A549 (cell line): ENCODE measurements around the gene IQCF2. TPM values are rescaled to one million over a fixed set of nuclear protein-coding genes. Genes with fewer than 3 reads are reported as not detected.
"Not testable (repeated sequence)": the region's sequence is repeated elsewhere in the genome, so short reads cannot be mapped to it uniquely, and the experiment has no call there.

ENCODE experiments used
- ATAC-seq, 2 experiments: fragments of 200-7000 bp in 1 of 2; fragments of >200 bp in 1 of 2; cut with Nextera tagmentation in 1 of 2; cut with Tn5 transposase in 1 of 2; 3 replicates each; pipeline versions ENCODE4 v1.8.0 to v1.9.1; 2018 to 2020; ENCODE audit warnings: mild to moderate bottlenecking in 1 of 2, moderate library complexity in 1 of 2
- CTCF ChIA-PET: fragments of 300-600 bp; sonication (Branson Sonifier 250); formaldehyde crosslinking; extraction: SDS; loops from one replicate; lab custom pipeline; 2021; ENCODE audit warnings: antibody characterized with exemption, inconsistent platforms; lab: Yijun Ruan, JAX
- POLR2A ChIA-PET: fragments of 350-600 bp; formaldehyde crosslinking; extraction: SDS; loops from one replicate; lab custom pipeline; 2021; ENCODE audit warnings: antibody characterized with exemption, inconsistent platforms; lab: Yijun Ruan, JAX
- DNase-seq, 2 experiments: peaks; one replicate each; pipeline versions ENCODE4 v3.0.0 to v3.0.0-alpha.2; 2011 to 2016; ENCODE audit warnings: low read depth in 1 of 2, low spot score in 1 of 2
- FAIRE-seq: peaks from 2 replicates; lab custom pipeline; 2011; peaks lifted over from hg19 to GRCh38; lab: Jason Lieb, UNC
- H3K27ac ChIP-seq, 2 experiments: fragments of >200 bp; sonication (Bioruptor Twin); formaldehyde crosslinking; 3 replicates each; pipeline ENCODE4 v1.5.1; 2016 to 2017
- H3K4me1 ChIP-seq: fragments of >200 bp; sonication (Bioruptor Twin); formaldehyde crosslinking; 3 replicates; pipeline ENCODE4 v1.6.1; 2016
- H3K4me2 ChIP-seq: fragments of >200 bp; sonication (Bioruptor Twin); formaldehyde crosslinking; 3 replicates; pipeline ENCODE4 v1.6.1; 2016
- H3K4me3 ChIP-seq: fragments of >200 bp; sonication (Bioruptor Twin); formaldehyde crosslinking; 3 replicates; pipeline ENCODE4 v1.5.1; 2016
- H3K9me3 ChIP-seq: fragments of >200 bp; sonication (Bioruptor Twin); formaldehyde crosslinking; 3 replicates; pipeline ENCODE4 v1.6.1; 2016
- CBX2 ChIP-seq: fragments of 200-600 bp; sonication (generic); IDR thresholded peaks from 2 replicates; pipeline ENCODE4 v1.6.1; 2016; ENCODE audit warnings: low read depth, mild to moderate bottlenecking, borderline replicate concordance
- CBX8 ChIP-seq: fragments of 200-600 bp; sonication (generic); IDR thresholded peaks from 2 replicates; pipeline ENCODE4 v1.6.1; 2016
- EHF ChIP-seq: fragments of 250-450 bp; sonication (Bioruptor Pico); IDR thresholded peaks from 2 replicates; pipeline ENCODE4 v1.5.0; 2020; ENCODE audit warnings: mild to moderate bottlenecking
- EHMT2 ChIP-seq: fragments of 200-600 bp; sonication (generic); IDR thresholded peaks from 2 replicates; pipeline ENCODE4 v1.6.1; 2016; ENCODE audit warnings: antibody characterized with exemption, low read depth, mild to moderate bottlenecking, moderate library complexity
- FOSL2 ChIP-seq, 2 experiments: fragments of 450-650 bp in 1 of 2; fragments of >200 bp in 1 of 2; sonication (Bioruptor Twin) in 1 of 2; formaldehyde crosslinking; IDR thresholded peaks; 2 replicates each; pipeline versions ENCODE4 v1.5.0 to v1.6.1; 2016 to 2020; ENCODE audit warnings: mild to moderate bottlenecking in 1 of 2, moderate library complexity in 1 of 2
- GATA3 ChIP-seq: IDR thresholded peaks from 2 replicates; pipeline ENCODE4 v1.6.1; 2012; ENCODE audit warnings: borderline replicate concordance
- HOXA7 ChIP-seq: fragments of 250-450 bp; sonication (Bioruptor Pico); IDR thresholded peaks from 2 replicates; pipeline ENCODE4 v1.5.0; 2020; ENCODE audit warnings: mild to moderate bottlenecking, moderate library complexity
- HOXB13 ChIP-seq: fragments of 250-450 bp; sonication (Bioruptor Pico); IDR thresholded peaks from 2 replicates; pipeline ENCODE4 v1.5.0; 2020; ENCODE audit warnings: low read depth, mild to moderate bottlenecking, moderate library complexity
- HOXB5 ChIP-seq: fragments of 250-450 bp; sonication (Bioruptor Pico); IDR thresholded peaks from 2 replicates; pipeline ENCODE4 v1.5.0; 2020; ENCODE audit warnings: mild to moderate bottlenecking, moderate library complexity
- JUN ChIP-seq, 2 experiments: fragments of >200 bp; sonication (Bioruptor Twin); formaldehyde crosslinking; IDR thresholded peaks; 2 replicates in 1 of 2; 3 replicates in 1 of 2; pipeline ENCODE4 v1.6.1; 2016 to 2017
- MAZ ChIP-seq: fragments of 150-350 bp; IDR thresholded peaks from 2 replicates; pipeline ENCODE4 v1.6.1; 2014; ENCODE audit warnings: antibody characterized with exemption, low read depth, low read length, borderline replicate concordance
- NFE2L2 ChIP-seq: fragments of 150-350 bp; conservative IDR thresholded peaks from 2 replicates; pipeline ENCODE4 v1.6.1; 2014; ENCODE audit warnings: low read length
- NPAS2 ChIP-seq: fragments of 250-450 bp; sonication (Bioruptor Pico); IDR thresholded peaks from 2 replicates; pipeline ENCODE4 v1.8.0; 2022; ENCODE audit warnings: mild to moderate bottlenecking, moderate library complexity, borderline replicate concordance
- NR3C1 ChIP-seq: fragments of >200 bp; sonication (Bioruptor Twin); formaldehyde crosslinking; IDR thresholded peaks from 3 replicates; pipeline ENCODE4 v1.6.1; 2017
- POLR2AphosphoS2 ChIP-seq: conservative IDR thresholded peaks from 2 replicates; pipeline ENCODE4 v1.6.1; 2012; ENCODE audit warnings: low read length, improper control_type of control experiment, inconsistent platforms
- RARB ChIP-seq: fragments of 250-450 bp; sonication (Bioruptor Pico); IDR thresholded peaks from 2 replicates; pipeline ENCODE4 v1.8.0; 2021; ENCODE audit warnings: mild to moderate bottlenecking, moderate library complexity
- RNF2 ChIP-seq: fragments of 200-600 bp; sonication (generic); IDR thresholded peaks from 2 replicates; pipeline ENCODE4 v1.6.1; 2016; ENCODE audit warnings: low read depth, mild to moderate bottlenecking, antibody characterized with exemption, moderate library complexity, borderline replicate concordance
- SMC3 ChIP-seq: fragments of >200 bp; sonication (Bioruptor Twin); formaldehyde crosslinking; IDR thresholded peaks from 3 replicates; pipeline ENCODE4 v1.6.1; 2018; ENCODE audit warnings: inconsistent platforms
- ZFP36 ChIP-seq: fragments of 450-650 bp; IDR thresholded peaks from 2 replicates; pipeline ENCODE4 v1.6.1; 2014; ENCODE audit warnings: borderline replicate concordance; ENCODE audit not compliant: partially characterized antibody
- ZNF302 ChIP-seq: fragments of 250-450 bp; sonication (Bioruptor Pico); IDR thresholded peaks from 2 replicates; pipeline ENCODE4 v1.9.0; 2021; ENCODE audit warnings: inconsistent platforms, mild to moderate bottlenecking, moderate library complexity
- WGBS: methylation state at CpG from one replicate; pipeline ENCODE4 v1.1.6; 2017; ENCODE audit errors: missing lambda C conversion rate; 5-methylcytosine and 5-hydroxymethylcytosine counted together
- polyA plus RNA-seq, 4 experiments: library from polyadenylated mRNA; depleted of rRNA in 3 of 4; stranded (reverse); fragments of >200 nt; fragmentation: RNase III in 1 of 4; extraction: RNeasy Plus Mini Kit Qiagen cat#74134 plus additional on column Dnase treatment in 1 of 4; gene quantifications; 2 replicates in 3 of 4; 3 replicates in 1 of 4; pipeline ENCODE4 v1.2.3, GENCODE V29; 2011 to 2017
- TF ChIP-seq, protein P1 (sequence below): fragments of 250-450 bp; sonication (Bioruptor Pico); IDR thresholded peaks from 2 replicates; pipeline ENCODE4 v1.5.0; 2020; ENCODE audit warnings: low read depth, mild to moderate bottlenecking, moderate library complexity
- TF ChIP-seq, protein P2 (sequence below): IDR thresholded peaks from 2 replicates; pipeline ENCODE4 v1.6.1; 2012

IQCF2 gene
- polyA plus RNA-seq, 2 of the 4 experiments (the other 2 are of a cell fraction) = not detected

DNA sequence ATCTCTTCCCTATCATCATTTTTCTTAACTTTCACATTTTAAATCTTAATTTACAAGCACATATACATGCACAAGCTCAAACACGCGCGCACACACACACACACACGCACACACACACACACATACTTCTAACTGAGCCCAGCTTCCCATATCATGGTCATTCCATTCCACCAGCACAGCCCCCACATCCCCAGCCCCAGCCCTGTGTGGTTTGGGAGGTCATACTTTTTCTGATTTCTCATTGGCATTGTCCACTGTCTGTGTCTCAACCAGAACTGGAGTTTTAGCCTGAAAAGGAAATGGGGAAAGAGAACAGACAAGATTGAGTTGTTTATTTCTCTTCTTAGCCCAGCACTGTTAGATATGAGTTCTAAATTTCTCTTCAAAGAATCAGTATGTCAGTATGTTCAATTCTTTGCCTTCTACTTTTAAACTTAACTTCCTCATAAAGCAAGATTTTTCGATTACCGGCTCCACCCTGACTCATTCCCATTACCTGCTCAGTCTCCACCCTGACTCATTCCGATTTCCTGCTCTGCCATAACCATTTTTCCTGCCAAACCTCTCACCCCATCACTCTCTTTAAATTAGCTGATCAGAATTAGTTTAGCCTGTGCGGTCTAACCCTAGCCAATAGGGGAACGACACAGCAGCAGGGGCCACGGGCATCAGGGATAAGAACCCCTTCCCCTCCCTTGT is 35.3 kb downstream of the IQCF2 start:
- DNase-seq = no peak
- no peak overlapping the region for H3K4me2 ChIP-seq
- ATAC-seq = no peak
- no peak overlapping the region for H3K4me3 ChIP-seq
- ChIA-PET POLR2A (no interaction called here), CTCF (no interaction called here)
- H3K9me3 ChIP-seq = no peaks in the 10 kb centered on the region
- no peaks in the 10 kb centered on the region for H3K4me1 ChIP-seq
- TF ChIP-seq GATA3 (no peak), HOXB13 (CRISPR knock-in tag) (no peak), CBX2 (no peak), NFE2L2 (no peak), NR3C1 (no peak), NPAS2 (CRISPR knock-in tag) (no peak), ZFP36 (no peak), RARB (CRISPR knock-in tag) (no peak), CBX8 (no peak), HOXB5 (no peak), RNF2 (no peak), FOSL2 (IDR thresholded peaks at IDR 0.05) (no peak), FOSL2 (CRISPR knock-in tag; IDR thresholded peaks at IDR 0.05) (no peak), EHF (CRISPR knock-in tag) (no peak), JUN (IDR thresholded peaks at IDR 0.05) (no peak), MAZ (no peak)
- TF ChIP-seq, protein P1, sequence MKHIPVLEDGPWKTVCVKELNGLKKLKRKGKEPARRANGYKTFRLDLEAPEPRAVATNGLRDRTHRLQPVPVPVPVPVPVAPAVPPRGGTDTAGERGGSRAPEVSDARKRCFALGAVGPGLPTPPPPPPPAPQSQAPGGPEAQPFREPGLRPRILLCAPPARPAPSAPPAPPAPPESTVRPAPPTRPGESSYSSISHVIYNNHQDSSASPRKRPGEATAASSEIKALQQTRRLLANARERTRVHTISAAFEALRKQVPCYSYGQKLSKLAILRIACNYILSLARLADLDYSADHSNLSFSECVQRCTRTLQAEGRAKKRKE (CRISPR knock-in tag) = no peak
- FAIRE-seq = no peak
- no peak overlapping the region for H3K27ac ChIP-seq
- 44% methylated on average over 10 of the region's 10 CpGs for WGBS

DNA sequence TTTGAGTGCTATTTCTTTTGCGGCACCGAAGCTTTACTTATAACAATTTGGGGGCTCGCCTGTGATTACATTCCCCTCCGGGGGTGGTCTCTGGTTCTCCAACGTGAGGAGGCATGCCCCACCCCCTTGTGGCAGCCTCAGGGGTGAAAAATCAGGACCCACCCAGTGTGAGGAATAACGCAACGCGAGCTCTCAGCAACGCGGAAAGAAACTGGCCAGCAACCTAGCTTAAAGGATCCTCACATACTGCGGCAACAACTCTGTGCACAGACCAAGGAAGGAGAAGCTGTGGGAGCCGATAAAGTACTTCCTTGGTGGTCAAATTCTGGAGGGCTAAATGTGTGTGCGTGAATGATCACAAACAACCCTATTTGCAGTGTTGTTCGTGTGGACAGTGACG is 36.0 kb downstream of the IQCF2 start:
- Histone ChIP-seq H3K9me3 (no peaks in the 10 kb centered on the region), H3K4me1 (no peaks in the 10 kb centered on the region), H3K4me3 (no peak overlapping the region), H3K27ac (no peak overlapping the region), H3K4me2 (no peak overlapping the region)
- FAIRE-seq (no peak), ATAC-seq (no peak), DNase-seq (no peak)
- ChIA-PET CTCF (no interaction called here), POLR2A (no interaction called here)
- WGBS = 74% methylated on average over 15 of the region's 15 CpGs
- no peak for TF ChIP-seq RNF2
- TF ChIP-seq FOSL2 (IDR thresholded peaks at IDR 0.05) = no peak
- no peak for TF ChIP-seq FOSL2 (CRISPR knock-in tag; IDR thresholded peaks at IDR 0.05)
- no peak for TF ChIP-seq NR3C1
- TF ChIP-seq EHMT2 = no peak
- TF ChIP-seq, protein P2, sequence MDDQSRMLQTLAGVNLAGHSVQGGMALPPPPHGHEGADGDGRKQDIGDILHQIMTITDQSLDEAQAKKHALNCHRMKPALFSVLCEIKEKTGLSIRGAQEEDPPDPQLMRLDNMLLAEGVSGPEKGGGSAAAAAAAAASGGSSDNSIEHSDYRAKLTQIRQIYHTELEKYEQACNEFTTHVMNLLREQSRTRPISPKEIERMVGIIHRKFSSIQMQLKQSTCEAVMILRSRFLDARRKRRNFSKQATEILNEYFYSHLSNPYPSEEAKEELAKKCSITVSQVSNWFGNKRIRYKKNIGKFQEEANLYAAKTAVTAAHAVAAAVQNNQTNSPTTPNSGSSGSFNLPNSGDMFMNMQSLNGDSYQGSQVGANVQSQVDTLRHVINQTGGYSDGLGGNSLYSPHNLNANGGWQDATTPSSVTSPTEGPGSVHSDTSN = no peak
- no peak for TF ChIP-seq HOXA7 (CRISPR knock-in tag)
- no peak for TF ChIP-seq HOXB13 (CRISPR knock-in tag)
- TF ChIP-seq EHF (CRISPR knock-in tag) = no peak
- no peak for TF ChIP-seq JUN (IDR thresholded peaks at IDR 0.05)
- TF ChIP-seq RARB (CRISPR knock-in tag) = no peak
- no peak for TF ChIP-seq SMC3
- TF ChIP-seq ZNF302 (CRISPR knock-in tag) = no peak
- no peak for TF ChIP-seq POLR2AphosphoS2
- TF ChIP-seq, all 56 proteins: peak for 0

DNA sequence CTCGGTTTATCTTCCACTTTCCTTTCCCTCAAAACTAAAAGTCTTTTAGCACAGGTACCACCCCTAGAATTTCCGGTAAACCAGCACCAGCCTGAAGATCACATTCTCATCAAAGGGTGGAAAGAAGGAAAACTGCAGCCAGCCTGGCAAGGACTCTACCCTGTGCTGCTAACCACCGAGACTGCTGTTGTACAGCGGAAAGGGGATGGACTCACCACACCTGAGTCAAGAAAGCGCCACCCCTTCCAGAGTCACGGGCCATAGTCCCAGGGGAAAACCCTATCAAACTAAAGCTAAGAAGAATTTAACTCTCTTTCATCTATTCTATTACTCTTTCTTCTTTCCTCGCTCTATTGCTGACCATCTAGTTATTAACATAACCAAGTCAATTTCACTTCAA is 38.6 kb downstream of the IQCF2 start:
- FAIRE-seq = not testable (repeated sequence)

DNA sequence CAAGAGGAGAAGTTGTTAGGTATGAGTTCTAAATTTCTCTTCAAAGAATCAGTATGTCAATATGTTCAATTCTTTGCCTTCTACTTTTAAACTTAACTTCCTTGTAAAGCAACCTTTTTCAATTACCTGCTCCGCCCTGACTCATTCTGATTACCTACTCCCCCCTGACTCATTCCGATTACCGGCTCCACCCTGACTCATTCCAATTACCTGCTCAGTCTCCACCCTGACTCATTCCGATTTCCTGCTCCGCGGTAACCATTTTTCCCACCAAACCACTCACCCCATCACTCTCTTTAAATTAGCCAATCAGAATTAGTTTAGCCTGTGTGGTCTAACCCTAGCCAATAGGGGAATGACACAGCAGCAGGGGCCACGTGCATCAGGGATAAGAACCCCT is 40.9 kb downstream of the IQCF2 start:
- H3K4me2 ChIP-seq, CTCF ChIA-PET, POLR2A ChIA-PET, H3K27ac ChIP-seq, ATAC-seq, H3K4me3 ChIP-seq, FAIRE-seq, H3K9me3 ChIP-seq, H3K4me1 ChIP-seq: not testable (repeated sequence)
- WGBS = 10% methylated on average over 7 of the region's 7 CpGs
- peak in 1 of 2 experiments; percentile 42 for DNase-seq

More for the DNA sequence above, 38.6 kb downstream of the IQCF2 start:
- 50% methylated on average over 7 of the region's 7 CpGs for WGBS
- CTCF ChIA-PET, H3K4me2 ChIP-seq, H3K4me3 ChIP-seq, DNase-seq, POLR2A ChIA-PET, H3K9me3 ChIP-seq, ATAC-seq, H3K27ac ChIP-seq, H3K4me1 ChIP-seq: not testable (repeated sequence)
